Measurements from ENCODE around the gene ZNF543.
"Not testable (repeated sequence)": the region's sequence is repeated elsewhere in the genome, so short reads cannot be mapped to it uniquely, and the experiment has no call there.

DNA sequence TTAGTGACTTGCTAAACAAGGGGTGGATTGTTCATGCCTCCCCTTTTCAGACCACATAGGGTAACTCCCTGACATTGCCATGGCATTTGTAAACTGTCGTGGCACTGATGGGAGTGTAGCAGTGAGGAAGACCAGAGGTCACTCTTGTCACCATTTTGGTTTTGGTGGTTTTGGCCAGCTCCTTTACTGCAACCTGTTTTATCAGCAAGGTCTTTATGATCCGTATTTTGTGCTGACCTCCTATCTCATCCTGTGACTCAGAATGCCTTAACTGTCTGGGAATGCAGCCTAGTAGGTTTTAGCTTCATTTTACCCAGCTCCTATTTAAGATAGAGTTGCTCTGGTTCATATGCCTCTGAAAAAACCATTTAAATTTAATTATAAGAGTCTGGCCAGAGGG is 41.8 kb upstream of the ZNF543 start:
- not testable (repeated sequence) for TF ChIP-seq POLR2A (IDR thresholded peaks at IDR 0.05; ENCODE audit: low read length); GATA1 (IDR thresholded peaks at IDR 0.05; ENCODE audit: low read depth, low read length)

All from erythroblast (primary cell).